Transverse colon (tissue), 4 donors: Measurements from ENCODE around the gene RPTOR. TPM values are rescaled to one million over a fixed set of nuclear protein-coding genes. Genes with fewer than 3 reads are reported as not detected.

ENCODE experiments used
- DNase-seq: peaks from one replicate; pipeline ENCODE4 v3.0.0-alpha.2; 2019
- H3K27ac ChIP-seq, 4 donors: fragments of 200-600 bp; sonication (generic); 2 replicates each; pipeline ENCODE4 v1.5.1; 2016 to 2018; ENCODE audit warnings: inconsistent platforms in 4 of 4
- H3K27me3 ChIP-seq: fragments of 200-600 bp; sonication (generic); 2 replicates; pipeline ENCODE4 v1.5.1; 2017; ENCODE audit warnings: inconsistent platforms
- H3K36me3 ChIP-seq, 4 donors: fragments of 200-600 bp; sonication (generic); 2 replicates each; pipeline ENCODE4 v1.5.1; 2017 to 2019; ENCODE audit warnings: inconsistent platforms in 4 of 4
- H3K4me1 ChIP-seq, 4 donors: fragments of 200-600 bp; sonication (generic); 2 replicates each; pipeline ENCODE4 v1.5.1; 2017 to 2020; ENCODE audit warnings: inconsistent platforms in 4 of 4
- H3K4me3 ChIP-seq, 4 donors: fragments of 200-600 bp; sonication (generic); 1 replicate in 1 of 4; 2 replicates in 3 of 4; pipeline versions ENCODE4 v1.5.1 to v1.6.1; 2017 to 2019; ENCODE audit warnings: inconsistent platforms in 4 of 4
- H3K9me3 ChIP-seq, 2 donors: fragments of 200-600 bp; sonication (generic); 2 replicates each; pipeline ENCODE4 v1.5.1; 2017 to 2019; ENCODE audit warnings: inconsistent platforms in 2 of 2
- CTCF ChIP-seq, 5 experiments: fragments of 200-600 bp in 3 of 5; fragments of 450-650 bp in 2 of 5; sonication (generic) in 3 of 5; IDR thresholded peaks; 1 replicate in 2 of 5; 2 replicates in 3 of 5; pipeline ENCODE4 v1.5.1; 2016 to 2017; ENCODE audit warnings: antibody characterized with exemption in 5 of 5, inconsistent platforms in 3 of 5, mild to moderate bottlenecking in 2 of 5, moderate library complexity in 1 of 5
- EP300 ChIP-seq: sonication (generic); formaldehyde crosslinking; IDR thresholded peaks from one replicate; pipeline ENCODE4 v1.6.1; 2017; ENCODE audit warnings: antibody characterized with exemption, low read depth
- POLR2A ChIP-seq: fragments of 450-650 bp; IDR thresholded peaks from one replicate; pipeline ENCODE4 v1.6.1; 2016; ENCODE audit warnings: antibody characterized with exemption, mild to moderate bottlenecking, moderate library complexity
- POLR2AphosphoS5 ChIP-seq, 3 donors: sonication (generic); formaldehyde crosslinking; IDR thresholded peaks; one replicate each; pipeline ENCODE4 v1.6.1; 2016; ENCODE audit warnings: antibody characterized with exemption in 3 of 3
- WGBS, 2 donors: methylation state at CpG; one replicate each; pipeline ENCODE4 v1.1.5; 2018; ENCODE audit warnings: low coverage in 1 of 2; 5-methylcytosine and 5-hydroxymethylcytosine counted together
- in situ Hi-C, 4 donors: fragments of 200-750 bp; cut with MboI; loops; one replicate each; pipeline versions ENCODE4 v1.15.0 to v1.15.1; 2017; ENCODE audit warnings: low sequenced_read_pairs in 3 of 4, low pct_ligation_motif_present in 1 of 4, low pct_unique_long_range_greater_than_20kb in 1 of 4
- intact Hi-C: fragments of 100-400 bp; cut with DNase I; formaldehyde crosslinking; loops from one replicate; pipeline ENCODE4 v1.15.1; 2023; ENCODE audit warnings: low total_unique reads
- total RNA-seq, 4 donors: library from RNA; depleted of rRNA; stranded (reverse); fragments of >200 nt; gene quantifications; one replicate each; pipeline ENCODE4 v1.1.0, GENCODE V29; 2016

RPTOR gene
- total RNA-seq, 4 donors from 2014 or later = 28.9 to 79.3 (median 48.0) TPM

DNA sequence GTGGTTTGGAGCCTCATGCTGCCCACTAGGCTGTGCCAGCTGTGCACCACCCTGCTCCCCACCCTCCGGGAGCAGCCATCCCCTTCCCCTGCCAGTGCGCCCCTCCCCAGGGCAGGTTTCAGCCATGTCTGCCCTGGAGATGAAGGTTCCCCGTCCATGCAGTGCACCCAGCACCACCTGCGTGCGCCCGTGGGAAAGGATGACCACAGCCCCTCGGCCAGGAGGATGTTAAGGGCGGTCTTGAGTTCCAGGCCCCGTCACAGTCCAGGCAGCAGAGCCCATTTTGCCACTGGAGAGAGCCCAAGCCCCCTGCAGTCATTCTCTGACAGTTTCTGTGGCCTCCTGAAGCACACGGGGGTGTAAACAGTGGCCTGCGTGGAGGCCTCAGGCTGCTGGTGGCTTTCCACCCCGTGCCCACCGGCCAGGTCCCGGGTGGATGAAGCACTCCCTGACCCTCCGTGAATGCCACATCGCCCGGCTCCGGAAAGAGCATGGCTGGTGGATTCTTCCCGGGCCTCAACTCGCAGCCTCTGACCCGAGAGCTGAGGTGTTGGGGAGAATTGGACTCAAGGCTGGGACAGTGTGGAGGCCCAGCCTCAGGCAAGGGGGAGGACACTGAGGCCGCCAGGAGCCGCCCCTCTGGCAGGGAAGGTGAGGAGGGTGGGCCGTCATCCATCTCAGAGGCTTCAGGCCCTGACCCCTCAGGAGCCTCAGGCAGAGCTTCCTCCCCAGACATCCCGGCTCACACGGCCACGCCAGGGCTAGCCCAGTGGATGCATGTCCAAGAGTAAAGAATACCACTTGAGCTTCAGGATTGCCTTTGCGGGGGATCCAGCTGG is 377.3 kb downstream of the RPTOR start:
- Histone ChIP-seq H3K4me1 (no peaks in the 10 kb centered on the region), H3K9me3 (no peaks in the 10 kb centered on the region), H3K27ac (no peak overlapping the region), H3K27me3 (no peaks in the 10 kb centered on the region), H3K36me3 (peaks cover 0 to 5% (median 0%) of the 10 kb centered on the region in 4 donors), H3K4me3 (no peak overlapping the region)
- 97% methylated on average over 28 of the region's 28 CpGs; no CpG with 5 or more reads in 1 of the 2 donors for WGBS, 2 donors
- in situ Hi-C loops = no loop called here
- no peak for TF ChIP-seq POLR2AphosphoS5 (IDR thresholded peaks at IDR 0.05)
- TF ChIP-seq CTCF (IDR thresholded peaks at IDR 0.05) = no peak
- TF ChIP-seq POLR2A = no peak
- TF ChIP-seq EP300 = no peak
- DNase-seq = no peak
- intact Hi-C loops = loop anchor here (5.0 kb wide), 1 partner anchor 1455 kb away; no protein-coding TSS in a partner anchor

DNA sequence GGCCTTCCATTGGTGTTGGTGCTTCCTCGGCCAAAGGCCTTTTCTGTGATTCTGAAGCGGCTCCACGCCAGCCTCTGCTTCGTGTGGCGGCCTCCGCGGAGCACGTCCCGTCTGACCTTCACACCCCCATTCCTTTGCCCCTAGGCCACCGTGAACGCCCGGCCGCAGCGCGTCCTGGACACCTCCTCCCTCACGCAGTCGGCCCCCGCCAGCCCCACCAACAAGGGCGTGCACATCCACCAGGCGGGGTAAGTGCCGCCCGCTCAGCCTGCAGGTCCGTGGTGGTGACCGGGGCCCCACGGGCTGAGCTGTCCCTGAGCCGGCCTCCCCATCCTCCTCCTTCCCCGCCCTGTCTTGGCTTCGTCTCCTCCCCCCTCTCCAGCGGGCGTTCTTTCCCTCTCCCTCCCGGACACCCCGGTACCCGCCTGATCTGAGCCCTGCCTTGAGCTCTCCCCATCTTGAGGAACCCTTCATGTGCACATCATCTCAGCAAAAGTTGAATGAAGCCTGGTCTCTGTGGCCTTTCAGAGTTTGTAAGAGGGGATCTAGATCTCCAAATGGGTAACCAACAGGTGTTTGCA is 378.0 kb downstream of the RPTOR start:
- H3K27ac ChIP-seq = no peak overlapping the region
- intact Hi-C loops (loop anchor here (5.0 kb wide), 1 partner anchor 1455 kb away; no protein-coding TSS in a partner anchor), in situ Hi-C loops (no loop called here)
- H3K36me3 ChIP-seq = peaks cover 0 to 5% (median 0%) of the 10 kb centered on the region in 4 donors
- no peaks in the 10 kb centered on the region for H3K27me3 ChIP-seq
- no peak overlapping the region for H3K4me3 ChIP-seq
- no peaks in the 10 kb centered on the region for H3K9me3 ChIP-seq
- WGBS, 2 donors = 80 to 92% methylated on average over 3 to 33 of the region's 33 CpGs
- DNase-seq = no peak
- TF ChIP-seq CTCF (IDR thresholded peaks at IDR 0.05) (no peak), POLR2A (no peak), EP300 (no peak), POLR2AphosphoS5 (IDR thresholded peaks at IDR 0.05) (no peak)
- H3K4me1 ChIP-seq = no peaks in the 10 kb centered on the region

DNA sequence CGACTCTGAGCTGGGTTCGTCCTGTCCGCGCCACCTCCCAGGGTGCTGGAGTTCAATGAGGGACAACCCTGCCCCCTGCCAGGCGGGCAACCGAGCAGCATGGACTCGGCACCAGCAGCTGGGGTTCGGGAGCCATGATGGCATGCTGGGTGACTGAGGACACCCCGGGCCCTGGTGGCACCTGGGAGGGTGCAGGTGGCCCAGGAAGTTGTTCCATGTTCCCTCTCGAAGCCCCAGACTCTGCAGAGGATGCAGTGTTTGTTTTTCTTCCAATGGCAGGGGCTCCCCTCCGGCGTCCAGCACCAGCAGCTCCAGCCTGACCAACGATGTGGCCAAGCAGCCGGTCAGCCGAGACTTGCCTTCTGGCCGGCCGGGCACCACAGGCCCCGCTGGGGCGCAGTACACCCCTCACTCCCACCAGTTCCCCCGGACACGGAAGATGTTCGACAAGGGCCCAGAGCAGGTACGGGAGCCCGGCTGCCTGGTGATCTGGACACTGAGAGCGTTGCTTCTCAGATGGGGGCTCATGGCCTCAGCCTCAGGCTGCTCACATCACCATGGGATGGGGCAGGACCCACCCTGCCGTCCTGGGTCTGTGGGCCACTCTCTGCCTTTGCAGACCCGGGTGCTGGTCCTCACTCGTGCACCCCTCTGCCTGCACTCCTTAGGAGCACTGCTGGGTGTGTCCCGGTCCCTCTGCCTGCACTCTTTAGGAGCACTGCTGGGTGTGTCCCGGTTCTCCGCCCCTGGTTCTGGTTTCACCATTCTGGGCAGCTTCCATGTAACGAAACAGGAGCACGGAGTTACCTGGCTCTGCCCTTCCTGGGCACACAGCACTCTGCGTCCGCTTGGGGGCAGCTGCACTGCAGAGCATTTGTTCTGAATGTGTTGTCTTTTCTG is 378.8 kb downstream of the RPTOR start:
- DNase-seq = no peak
- in situ Hi-C loops = no loop called here

More for the DNA sequence above, 378.8 kb downstream of the RPTOR start:
- Histone ChIP-seq H3K4me3 (no peak overlapping the region), H3K36me3 (peaks cover 0 to 5% (median 0%) of the 10 kb centered on the region in 4 donors), H3K4me1 (no peaks in the 10 kb centered on the region), H3K27ac (no peak overlapping the region), H3K9me3 (no peaks in the 10 kb centered on the region), H3K27me3 (no peaks in the 10 kb centered on the region)
- no peak for TF ChIP-seq POLR2A
- TF ChIP-seq EP300 = no peak
- no peak for TF ChIP-seq CTCF (IDR thresholded peaks at IDR 0.05)
- TF ChIP-seq POLR2AphosphoS5 (IDR thresholded peaks at IDR 0.05) = no peak
- intact Hi-C loops = loop anchor here (5.0 kb wide), 1 partner anchor 1454 kb away; no protein-coding TSS in a partner anchor
- WGBS, 2 donors = 96% methylated on average over 31 of the region's 35 CpGs; no CpG with 5 or more reads in 1 of the 2 donors
